ENCODE data around the gene WNT9A.
A peak's percentile ranks its signal among the peaks of the same experiment; 100 is the strongest.

WNT9A gene

DNA sequence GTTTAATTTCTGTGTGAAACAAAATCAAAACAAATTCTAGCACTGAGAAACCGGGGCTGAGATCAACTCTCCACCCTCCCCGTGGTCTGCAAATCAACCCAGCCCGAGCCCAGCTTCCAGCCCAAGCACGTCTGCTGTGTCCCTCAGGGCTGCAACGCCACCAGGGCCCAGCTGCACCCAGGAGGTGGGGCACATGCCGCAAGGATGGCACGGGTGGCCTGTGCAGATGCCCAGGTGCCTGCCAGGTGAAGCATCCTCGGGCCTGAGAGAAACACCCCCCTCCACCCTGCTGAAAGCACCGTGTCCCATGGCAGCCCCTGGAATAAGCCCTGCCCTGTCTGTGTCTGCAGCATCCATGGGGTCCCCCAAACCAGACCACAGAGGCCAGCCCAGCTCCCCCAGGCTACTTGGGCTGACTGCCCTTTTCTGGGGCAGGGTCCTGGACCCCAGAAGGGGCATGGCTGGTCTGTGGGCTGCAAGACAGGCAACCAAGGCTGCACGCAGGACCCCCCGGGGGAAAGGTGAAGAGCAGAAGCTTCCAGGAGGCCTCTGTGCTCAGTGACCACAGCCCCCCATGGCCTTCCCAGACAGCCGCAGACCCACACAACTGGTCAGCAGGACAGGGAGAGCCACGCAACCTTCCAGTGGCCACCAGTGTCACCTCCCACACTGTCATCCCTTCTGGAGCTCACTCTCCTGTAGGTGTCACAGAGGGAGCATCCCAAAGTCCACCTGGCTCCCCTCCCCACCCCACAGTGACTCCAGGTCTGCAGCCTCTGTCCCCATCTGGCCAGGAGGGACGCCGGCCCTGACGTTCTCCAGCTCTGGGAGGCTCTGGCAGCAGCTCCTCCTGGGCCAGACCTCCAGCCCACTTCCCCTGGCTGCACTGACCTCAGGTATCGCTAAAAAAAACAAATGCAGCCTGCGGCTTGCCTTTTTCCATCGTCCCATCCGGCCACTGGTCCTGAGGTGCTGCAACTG, 7.7 kb downstream of the WNT9A start:
- no peak for DNase-seq

DNA sequence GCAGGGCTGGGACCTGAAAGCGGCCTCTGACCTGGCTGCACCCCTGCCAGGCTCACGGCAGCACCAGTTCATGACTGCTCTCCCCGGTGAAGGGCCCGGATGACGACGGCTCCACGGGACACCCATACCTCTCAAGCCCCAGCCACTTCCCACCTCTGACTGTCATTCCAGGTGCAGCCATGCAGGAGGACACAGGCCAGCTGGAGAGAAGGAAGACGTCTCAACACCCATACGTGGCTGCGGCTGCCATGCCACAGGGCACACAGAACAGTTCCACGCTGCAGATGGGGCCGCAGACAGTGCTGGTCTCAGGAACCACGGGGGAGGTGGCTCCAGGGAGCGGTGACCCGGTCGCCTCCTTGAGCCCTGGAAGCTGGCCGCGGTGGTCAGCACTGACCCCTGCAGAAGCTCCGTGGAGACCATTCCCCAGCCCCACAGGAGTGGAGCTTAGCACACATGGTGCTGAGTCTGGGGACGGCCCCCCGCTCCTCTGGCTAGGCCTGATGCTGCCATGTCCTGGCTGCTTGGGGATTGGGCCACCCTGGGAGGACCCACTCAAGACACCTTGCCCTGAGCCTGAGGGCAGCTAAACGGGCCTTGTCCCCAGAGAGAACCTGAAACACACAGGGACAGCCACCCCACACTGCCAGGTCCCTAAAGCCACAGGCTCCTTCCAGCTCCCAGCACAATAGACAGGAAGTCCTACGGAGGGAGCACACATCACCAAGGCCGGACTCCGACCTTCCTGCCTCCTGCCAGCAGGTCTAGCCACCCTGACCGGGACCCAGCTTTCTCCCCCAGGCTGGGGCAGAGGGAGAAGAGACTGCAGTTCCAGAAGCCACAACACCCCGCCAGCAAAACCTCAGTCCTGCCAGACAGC, 8.6 kb downstream of the WNT9A start:
- DNase-seq = no peak

- DNase-seq = no peak
Observed at GRCh38 chr1:227938276-227938675, 9.5 kb downstream of the WNT9A start.

DNA sequence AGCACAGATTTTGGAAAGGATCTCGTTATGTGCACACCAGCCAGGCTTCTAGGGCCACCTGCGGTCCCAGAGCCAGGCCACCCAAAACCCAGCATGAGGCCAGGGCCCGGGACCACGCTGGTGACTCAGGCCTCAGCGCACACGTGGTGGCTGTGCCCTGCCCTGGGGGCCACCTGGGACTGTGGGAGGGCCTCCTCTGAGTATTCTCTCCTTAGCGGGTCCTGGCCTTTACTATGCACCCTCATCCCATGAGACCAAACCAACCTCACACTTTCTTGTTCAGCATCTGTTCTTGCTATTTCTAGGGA, 9.9 kb downstream of the WNT9A start:
- DNase-seq = no peak

DNA sequence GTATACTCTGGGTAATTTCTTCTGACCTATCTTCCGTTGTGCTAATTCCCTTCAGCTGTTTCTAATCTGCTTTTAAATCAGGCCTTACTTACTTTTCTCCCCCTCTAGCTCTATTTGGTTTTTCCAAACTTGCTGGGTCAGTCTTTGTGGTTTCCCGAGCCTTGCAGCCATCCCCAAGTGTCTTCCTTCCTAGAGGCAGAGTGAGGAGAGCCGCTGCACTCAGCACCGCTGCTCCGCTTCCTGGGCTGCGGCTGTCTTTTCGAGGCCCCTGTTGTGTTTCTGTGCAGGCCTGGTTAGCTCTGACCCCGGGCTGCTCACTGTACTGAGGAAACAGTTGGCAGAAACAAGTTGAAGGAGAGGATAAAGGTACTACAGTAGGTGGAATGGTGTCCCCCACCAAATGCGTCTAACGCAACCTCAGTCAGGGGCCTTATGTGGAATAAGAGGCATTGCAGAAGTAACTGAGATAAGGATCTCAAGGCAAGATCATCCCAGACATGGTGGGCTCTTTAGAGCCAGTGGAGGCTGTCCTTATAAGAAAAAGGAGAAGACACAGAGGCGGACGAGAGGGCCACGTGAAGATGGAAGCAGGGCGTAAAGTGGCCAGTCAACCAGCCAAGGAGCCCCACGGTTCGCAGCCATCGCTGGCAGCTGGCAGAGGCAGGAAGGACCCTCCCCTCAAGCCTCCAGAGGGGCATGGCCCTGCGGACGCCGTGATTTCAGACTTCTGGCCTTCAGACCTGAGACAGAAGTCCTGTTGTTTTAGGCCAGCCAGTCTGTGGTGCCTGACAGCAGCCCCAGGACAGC, 10.5 kb downstream of the WNT9A start:
- DNase-seq = no peak

GRCh38 chr1:227935826-227936225, 11.9 kb downstream of the WNT9A start:
- no peak for DNase-seq

- peak; percentile 35 for DNase-seq
Observed at GRCh38 chr1:227934476-227935313, 13.0 kb downstream of the WNT9A start.

DNA sequence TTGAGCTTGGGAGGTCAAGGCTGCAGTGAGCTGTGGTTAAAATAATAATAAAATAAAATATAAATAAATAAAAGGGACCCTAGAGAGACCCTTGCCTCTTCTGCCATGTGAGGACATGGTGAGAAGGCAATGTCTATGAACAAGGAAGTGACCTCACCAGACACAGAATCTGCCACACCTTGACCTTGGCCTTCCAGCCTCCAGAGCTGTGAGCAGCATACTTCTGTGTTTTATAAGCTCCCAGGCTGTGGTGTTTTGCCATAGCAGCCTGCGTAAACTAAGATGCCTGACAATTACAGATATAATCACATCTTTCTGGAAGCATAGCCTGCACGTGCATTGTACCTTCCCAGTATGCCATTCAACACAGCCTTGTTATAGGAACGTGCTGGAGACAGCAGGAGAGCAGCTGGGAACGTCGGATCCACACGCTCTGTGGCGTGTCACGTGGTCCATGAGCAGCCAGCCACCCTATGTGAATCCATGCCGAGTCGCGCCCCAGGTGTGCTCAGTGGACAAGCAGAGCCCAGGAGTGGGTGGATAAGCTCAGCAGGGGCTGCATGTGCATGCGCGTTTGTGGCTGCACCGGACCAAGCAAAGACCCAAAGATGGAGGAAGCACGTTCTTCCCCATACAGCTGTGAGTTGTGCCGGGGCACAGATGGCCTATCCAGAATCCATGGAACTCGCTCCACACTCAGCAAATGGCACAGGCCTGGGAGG, 17.8 kb downstream of the WNT9A start:
- DNase-seq = no peak

- no peak for DNase-seq
Observed at GRCh38 chr1:227928811-227929375, 18.8 kb downstream of the WNT9A start.

- no peak for DNase-seq
Observed at GRCh38 chr1:227927971-227928741, 19.6 kb downstream of the WNT9A start.

GRCh38 chr1:227926896-227927885, 20.5 kb downstream of the WNT9A start:
- no peak for DNase-seq

DNA sequence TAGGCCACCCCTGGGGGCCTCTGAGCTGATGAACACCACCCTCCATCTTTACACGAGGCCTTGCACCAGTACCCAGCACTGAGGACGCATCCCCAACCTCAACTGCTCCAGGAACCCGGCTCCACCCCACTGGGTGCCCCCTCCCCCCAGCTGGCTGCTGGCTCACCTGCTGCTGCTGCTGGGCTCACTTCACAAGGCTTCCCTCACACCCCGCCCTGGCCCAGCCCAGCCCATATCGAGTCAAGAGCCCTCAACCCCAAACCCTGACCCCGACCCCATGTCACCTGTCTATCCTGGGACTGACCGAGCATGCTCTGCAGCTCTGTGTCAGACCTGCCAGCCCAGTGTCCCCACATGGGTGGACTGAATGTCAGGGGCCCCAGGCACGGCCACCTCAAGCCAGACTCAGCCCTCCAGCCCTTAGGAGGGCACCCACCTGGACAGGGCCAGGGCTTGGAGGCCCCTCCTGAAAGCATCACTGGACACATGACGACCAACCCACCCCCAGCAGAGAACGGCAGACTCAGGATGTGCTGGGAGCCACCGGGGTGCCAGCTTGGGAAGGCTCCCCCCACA, 21.4 kb downstream of the WNT9A start:
- no peak for DNase-seq

- DNase-seq = peak; percentile 11
Observed at GRCh38 chr1:227925582-227926198, 22.0 kb downstream of the WNT9A start.

- no peak for DNase-seq
Observed at GRCh38 chr1:227924833-227925574, 22.7 kb downstream of the WNT9A start.

- no peak for DNase-seq
Observed at GRCh38 chr1:227924168-227924832, 23.4 kb downstream of the WNT9A start.

DNA sequence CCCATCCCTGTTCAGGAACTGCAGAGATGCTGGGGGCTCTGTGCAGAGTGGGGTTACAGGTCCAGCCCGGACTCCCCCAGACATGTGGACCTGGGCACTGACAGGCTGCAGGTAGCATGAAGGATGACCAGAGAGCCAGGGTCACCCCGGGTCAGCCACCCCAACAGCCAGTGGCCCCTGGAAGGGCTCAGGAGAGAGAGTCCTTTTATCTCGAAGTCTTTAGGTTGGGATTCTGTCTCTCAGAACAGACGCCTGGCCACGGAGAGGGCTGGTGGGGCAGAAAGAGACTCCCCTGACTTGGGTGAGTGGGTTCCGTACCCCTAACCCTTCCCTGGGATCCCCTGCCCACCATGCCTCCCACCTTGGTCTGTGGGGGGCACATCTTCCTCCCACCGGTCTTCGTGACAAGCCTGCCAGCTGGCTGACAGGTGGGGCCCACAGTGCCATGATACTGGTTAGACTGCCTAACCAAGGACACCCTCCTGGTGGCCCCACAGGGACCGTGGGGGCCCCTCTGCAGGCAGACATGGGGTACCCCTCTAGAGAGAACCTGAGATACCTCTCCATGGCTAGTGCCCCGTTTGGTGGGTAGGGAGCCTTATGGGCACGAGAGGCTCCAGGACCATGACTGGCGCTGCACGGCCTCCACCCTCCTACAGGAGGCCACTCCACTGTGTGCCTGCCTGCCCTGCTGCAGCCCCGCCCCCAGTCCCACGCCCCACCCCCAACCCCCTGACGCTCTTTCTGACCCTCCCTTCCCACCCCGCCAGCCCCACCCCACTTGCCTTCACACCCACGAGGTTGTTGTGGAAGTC, 24.2 kb downstream of the WNT9A start:
- DNase-seq = no peak

All from hematopoietic multipotent progenitor cell treated with erythropoietin and hydrocortisone succinate and interleukin-3 and kit ligand, for 8 days (in vitro differentiated cells).